ENCODE data around the gene APEH.

DNA sequence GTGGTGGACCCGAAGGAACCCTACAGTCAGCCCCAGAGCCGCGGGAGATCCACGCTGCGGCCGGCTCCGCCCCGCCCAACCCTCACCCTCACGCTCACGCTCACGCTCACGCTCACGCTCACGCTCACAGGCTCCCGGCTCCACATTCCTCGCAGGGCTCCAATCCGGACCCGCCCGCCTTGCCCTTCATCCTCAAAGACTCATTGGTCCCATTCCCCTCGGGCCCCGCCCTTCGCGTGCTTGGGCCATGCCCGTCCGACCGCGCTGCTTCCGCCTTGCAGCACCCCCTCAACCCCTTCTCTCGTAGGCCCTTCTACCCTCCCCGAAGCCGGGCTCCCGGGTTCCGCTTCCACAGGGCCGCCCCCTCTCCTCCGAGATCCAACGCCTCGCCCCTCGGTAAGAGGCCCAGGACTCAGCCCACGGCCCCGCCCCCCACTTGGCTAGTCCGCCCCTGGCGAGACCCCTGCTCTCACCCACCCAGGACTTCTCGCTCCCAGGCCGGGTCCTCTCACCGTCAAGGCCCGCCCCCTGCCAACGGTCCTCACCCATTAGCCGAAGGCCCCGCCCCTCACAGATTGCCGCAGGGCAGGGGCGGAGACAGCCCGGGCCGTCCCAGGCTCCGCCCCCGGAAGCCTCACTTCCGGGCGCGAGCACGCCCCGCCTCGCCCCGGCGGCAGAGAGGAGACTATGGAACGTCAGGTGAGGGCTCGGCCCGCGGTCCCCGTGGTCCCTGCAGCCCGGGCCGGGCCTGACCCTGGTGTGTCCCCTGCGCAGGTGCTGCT is at the start of gene APEH:
- TF ChIP-seq, protein P1, sequence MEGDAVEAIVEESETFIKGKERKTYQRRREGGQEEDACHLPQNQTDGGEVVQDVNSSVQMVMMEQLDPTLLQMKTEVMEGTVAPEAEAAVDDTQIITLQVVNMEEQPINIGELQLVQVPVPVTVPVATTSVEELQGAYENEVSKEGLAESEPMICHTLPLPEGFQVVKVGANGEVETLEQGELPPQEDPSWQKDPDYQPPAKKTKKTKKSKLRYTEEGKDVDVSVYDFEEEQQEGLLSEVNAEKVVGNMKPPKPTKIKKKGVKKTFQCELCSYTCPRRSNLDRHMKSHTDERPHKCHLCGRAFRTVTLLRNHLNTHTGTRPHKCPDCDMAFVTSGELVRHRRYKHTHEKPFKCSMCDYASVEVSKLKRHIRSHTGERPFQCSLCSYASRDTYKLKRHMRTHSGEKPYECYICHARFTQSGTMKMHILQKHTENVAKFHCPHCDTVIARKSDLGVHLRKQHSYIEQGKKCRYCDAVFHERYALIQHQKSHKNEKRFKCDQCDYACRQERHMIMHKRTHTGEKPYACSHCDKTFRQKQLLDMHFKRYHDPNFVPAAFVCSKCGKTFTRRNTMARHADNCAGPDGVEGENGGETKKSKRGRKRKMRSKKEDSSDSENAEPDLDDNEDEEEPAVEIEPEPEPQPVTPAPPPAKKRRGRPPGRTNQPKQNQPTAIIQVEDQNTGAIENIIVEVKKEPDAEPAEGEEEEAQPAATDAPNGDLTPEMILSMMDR (IDR thresholded peaks at IDR 0.05; ENCODE audit: insufficient read depth, low read length, poor library complexity, severe bottlenecking), result no peak
- no peak for TF ChIP-seq EZH2phosphoT487 (conservative IDR thresholded peaks at IDR 0.05; ENCODE audit: low read length)
